ENCODE measurements around the gene NFKBIL1.
A peak's percentile ranks its signal among the peaks of the same experiment; 100 is the strongest.
"Not testable (repeated sequence)": the region's sequence is repeated elsewhere in the genome, so short reads cannot be mapped to it uniquely, and the experiment has no call there.

NFKBIL1 gene

GRCh38 chr6:31580807-31581433 lies 33.5 kb downstream of the NFKBIL1 start:
- DNase-seq (ENCODE audit: low read depth), result peak; percentile 81

GRCh38 chr6:31581434-31582229 lies 34.2 kb downstream of the NFKBIL1 start:
- no peak for DNase-seq (ENCODE audit: low read depth)

- peak; percentile 67 for DNase-seq (ENCODE audit: low read depth)
Observed at GRCh38 chr6:31582230-31582643, 34.8 kb downstream of the NFKBIL1 start, which contains the start of gene LTB. LTB (minus strand) TSS chr6:31582424; CDS start chr6:31582417, 7 bp downstream.

GRCh38 chr6:31585491-31585890 lies 38.1 kb downstream of the NFKBIL1 start:
- no peak for DNase-seq (ENCODE audit: low read depth)

GRCh38 chr6:31586008-31586407 lies 38.6 kb downstream of the NFKBIL1 start, which contains the start of gene LST1:
LST1 (plus strand) TSS chr6:31586277; CDS start chr6:31587300, 1,023 bp downstream.
- no peak for DNase-seq (ENCODE audit: low read depth)

GRCh38 chr6:31586599-31587281 lies 39.3 kb downstream of the NFKBIL1 start:
- no peak for DNase-seq (ENCODE audit: low read depth)

GRCh38 chr6:31587791-31588777 lies 40.7 kb downstream of the NFKBIL1 start:
- DNase-seq (ENCODE audit: low read depth), result no peak

- DNase-seq (ENCODE audit: low read depth), result no peak
Observed at GRCh38 chr6:31588871-31589650, 41.7 kb downstream of the NFKBIL1 start.

GRCh38 chr6:31590691-31591090 lies 43.3 kb downstream of the NFKBIL1 start:
- DNase-seq (ENCODE audit: low read depth), result not testable (repeated sequence)

- DNase-seq (ENCODE audit: low read depth), result no peak
Observed at GRCh38 chr6:31592396-31592771, 45.0 kb downstream of the NFKBIL1 start.

GRCh38 chr6:31597006-31597405 lies 49.6 kb downstream of the NFKBIL1 start:
- no peak for DNase-seq (ENCODE audit: low read depth)

GRCh38 chr6:31607317-31607716 lies 59.9 kb downstream of the NFKBIL1 start:
- DNase-seq (ENCODE audit: low read depth), result no peak
